ENCODE results near the gene PPIA. TPM values are rescaled to one million over a fixed set of nuclear protein-coding genes. Genes with fewer than 3 reads are reported as not detected.
"Not testable (repeated sequence)": the region's sequence is repeated elsewhere in the genome, so short reads cannot be mapped to it uniquely, and the experiment has no call there.

The PPIA gene
- polyA plus RNA-seq, 1 donor = 1,462 TPM

DNA sequence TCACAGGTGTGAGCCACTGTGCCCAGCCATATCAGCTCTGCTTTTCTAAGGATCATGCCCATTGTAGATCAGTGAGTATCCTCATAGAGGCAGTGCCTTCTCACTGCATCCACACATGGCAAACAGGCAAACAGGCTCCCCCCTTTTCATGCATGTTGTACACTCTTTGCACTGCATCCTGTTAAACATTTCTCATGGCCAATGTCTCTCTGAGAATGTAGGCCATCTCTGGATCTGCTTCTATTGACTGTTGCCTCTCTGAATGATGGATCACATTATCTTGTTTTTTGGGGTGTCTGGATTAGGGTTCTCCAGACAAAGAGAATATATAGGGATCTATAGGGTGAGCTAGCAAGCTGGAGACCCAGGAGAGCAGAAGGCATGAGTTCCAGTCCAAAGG is 13.1 kb upstream of the PPIA start:
- peaks cover 7% of the 10 kb centered on the region for H3K9me3 ChIP-seq (ENCODE audit: control insufficient read depth, low read depth, low read length)
- H3K27me3 ChIP-seq (ENCODE audit: control insufficient read depth, insufficient read depth, low read length) = no peaks in the 10 kb centered on the region
- no peak for DNase-seq
- H3K4me1 ChIP-seq (ENCODE audit: control insufficient read depth, insufficient read depth, low read length) = no peaks in the 10 kb centered on the region
- H3K36me3 ChIP-seq (ENCODE audit: control insufficient read depth, insufficient read depth, low read length) = no peaks in the 10 kb centered on the region
- H3K27ac ChIP-seq (ENCODE audit: low read length) = no peak overlapping the region
- H3K4me3 ChIP-seq (ENCODE audit: low read length) = no peak overlapping the region

DNA sequence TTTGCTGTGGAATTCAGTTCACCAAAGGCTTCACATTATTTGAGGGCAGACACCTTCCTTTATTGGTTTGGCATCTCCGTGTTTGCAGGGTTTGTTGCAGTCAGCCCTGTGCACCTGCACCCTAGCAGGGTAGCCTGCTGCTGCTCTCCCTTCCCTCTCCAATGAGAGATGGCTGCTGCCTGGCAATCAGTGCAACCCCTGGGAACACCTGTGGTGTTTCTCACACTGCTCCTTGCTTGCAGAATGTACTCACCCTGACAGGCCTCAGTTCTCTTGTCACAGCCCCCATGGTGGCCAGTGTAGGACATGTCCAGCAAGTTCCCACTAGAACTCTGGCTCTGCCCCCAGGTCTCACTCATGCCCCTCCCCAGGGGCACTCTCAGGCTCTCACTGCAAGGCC is 12.1 kb upstream of the PPIA start:
- no peaks in the 10 kb centered on the region for H3K36me3 ChIP-seq (ENCODE audit: control insufficient read depth, insufficient read depth, low read length)
- WGBS (ENCODE audit: insufficient coverage, low lambda C conversion rate) = no CpG with 5 or more reads among the region's 1 CpG
- H3K27me3 ChIP-seq (ENCODE audit: control insufficient read depth, insufficient read depth, low read length) = no peaks in the 10 kb centered on the region
- H3K4me1 ChIP-seq (ENCODE audit: control insufficient read depth, insufficient read depth, low read length) = no peaks in the 10 kb centered on the region
- H3K4me3 ChIP-seq (ENCODE audit: low read length) = no peak overlapping the region
- H3K9me3 ChIP-seq (ENCODE audit: control insufficient read depth, low read depth, low read length) = peaks cover 7% of the 10 kb centered on the region
- H3K27ac ChIP-seq (ENCODE audit: low read length) = no peak overlapping the region
- DNase-seq = no peak

- H3K4me3 ChIP-seq (ENCODE audit: low read length); H3K36me3 ChIP-seq (ENCODE audit: control insufficient read depth, insufficient read depth, low read length); DNase-seq; H3K27ac ChIP-seq (ENCODE audit: low read length); H3K4me1 ChIP-seq (ENCODE audit: control insufficient read depth, insufficient read depth, low read length); H3K27me3 ChIP-seq (ENCODE audit: control insufficient read depth, insufficient read depth, low read length); H3K9me3 ChIP-seq (ENCODE audit: control insufficient read depth, low read depth, low read length): not testable (repeated sequence)
- no CpG with 5 or more reads among the region's 3 CpGs for WGBS (ENCODE audit: insufficient coverage, low lambda C conversion rate)
These were observed 11.3 kb upstream of the PPIA start for GRCh38 chr7:44785218-44785617.

DNA sequence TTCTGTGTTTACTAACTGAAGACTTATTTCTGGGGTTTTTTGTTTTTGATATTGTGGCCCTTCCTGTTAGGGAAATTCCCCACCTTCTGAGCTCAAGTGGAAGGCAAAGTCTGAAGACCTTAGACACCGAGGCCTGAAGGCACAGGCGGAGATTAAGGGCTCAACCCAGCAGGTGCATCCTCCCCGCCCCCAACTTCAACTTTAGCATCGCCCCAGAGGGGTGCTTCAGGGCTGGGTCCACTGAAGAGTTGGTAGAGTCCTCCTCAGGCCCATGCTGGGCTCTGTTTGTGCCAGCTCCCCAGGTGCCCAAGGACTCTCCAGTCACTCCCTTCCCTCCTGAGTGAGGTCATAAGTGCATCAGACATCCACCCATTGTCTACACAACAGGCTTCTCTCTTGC is 9.4 kb upstream of the PPIA start:
- WGBS (ENCODE audit: insufficient coverage, low lambda C conversion rate) = no CpG with 5 or more reads among the region's 4 CpGs
- Histone ChIP-seq H3K4me1 (ENCODE audit: control insufficient read depth, insufficient read depth, low read length) (no peaks in the 10 kb centered on the region), H3K27ac (ENCODE audit: low read length) (no peak overlapping the region), H3K36me3 (ENCODE audit: control insufficient read depth, insufficient read depth, low read length) (no peaks in the 10 kb centered on the region), H3K9me3 (ENCODE audit: control insufficient read depth, low read depth, low read length) (peaks cover 7% of the 10 kb centered on the region), H3K4me3 (ENCODE audit: low read length) (no peak overlapping the region), H3K27me3 (ENCODE audit: control insufficient read depth, insufficient read depth, low read length) (no peaks in the 10 kb centered on the region)
- DNase-seq = no peak

DNA sequence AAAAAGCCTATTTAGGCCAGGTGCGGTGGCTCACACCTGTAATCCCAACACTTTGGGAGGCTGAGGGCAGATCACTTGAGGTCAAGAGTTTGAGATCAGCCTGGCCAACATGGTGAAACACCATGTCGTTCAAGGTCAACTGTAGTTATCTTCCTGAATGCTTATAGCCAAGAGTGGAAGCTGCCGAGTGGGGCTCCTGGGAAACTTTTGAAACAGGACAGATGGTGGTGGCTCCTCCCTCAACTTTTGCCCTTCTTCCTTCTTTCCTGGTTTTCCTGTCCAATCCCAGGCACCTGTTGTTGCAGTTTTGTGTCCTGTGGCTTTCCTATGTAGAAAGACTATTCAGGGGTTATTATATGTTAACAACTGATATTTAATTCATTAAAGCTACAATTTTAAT is 8.7 kb upstream of the PPIA start:
- Histone ChIP-seq H3K27ac (ENCODE audit: low read length) (no peak overlapping the region), H3K36me3 (ENCODE audit: control insufficient read depth, insufficient read depth, low read length) (no peaks in the 10 kb centered on the region), H3K9me3 (ENCODE audit: control insufficient read depth, low read depth, low read length) (peaks cover 7% of the 10 kb centered on the region), H3K4me3 (ENCODE audit: low read length) (no peak overlapping the region), H3K27me3 (ENCODE audit: control insufficient read depth, insufficient read depth, low read length) (no peaks in the 10 kb centered on the region), H3K4me1 (ENCODE audit: control insufficient read depth, insufficient read depth, low read length) (no peaks in the 10 kb centered on the region)
- WGBS (ENCODE audit: insufficient coverage, low lambda C conversion rate) = no CpG with 5 or more reads among the region's 3 CpGs
- DNase-seq = no peak

DNA sequence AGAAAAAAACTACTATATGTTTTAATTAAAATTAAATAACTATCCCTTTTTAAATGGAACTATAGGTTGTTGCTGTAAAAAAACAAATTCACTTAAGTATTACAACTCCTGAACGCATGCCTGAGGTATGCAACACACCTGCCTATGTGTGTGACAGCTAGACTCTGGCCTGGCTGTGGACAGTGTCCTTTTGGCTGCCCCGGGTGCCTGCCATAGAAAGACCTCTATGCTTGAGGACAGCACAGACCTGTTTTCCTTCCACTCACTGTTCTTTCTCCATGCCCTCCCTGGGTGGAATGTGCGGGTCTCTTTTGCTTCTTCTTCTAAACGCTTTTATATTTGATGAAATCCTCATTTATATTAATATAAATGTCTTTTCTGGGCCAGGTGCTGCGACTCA is 6.5 kb upstream of the PPIA start:
- Histone ChIP-seq H3K27me3 (ENCODE audit: control insufficient read depth, insufficient read depth, low read length) (no peaks in the 10 kb centered on the region), H3K27ac (ENCODE audit: low read length) (no peak overlapping the region), H3K4me1 (ENCODE audit: control insufficient read depth, insufficient read depth, low read length) (no peaks in the 10 kb centered on the region), H3K36me3 (ENCODE audit: control insufficient read depth, insufficient read depth, low read length) (no peaks in the 10 kb centered on the region), H3K4me3 (ENCODE audit: low read length) (no peak overlapping the region), H3K9me3 (ENCODE audit: control insufficient read depth, low read depth, low read length) (no peaks in the 10 kb centered on the region)
- no peak for DNase-seq
- no CpG with 5 or more reads among the region's 5 CpGs for WGBS (ENCODE audit: insufficient coverage, low lambda C conversion rate)

DNA sequence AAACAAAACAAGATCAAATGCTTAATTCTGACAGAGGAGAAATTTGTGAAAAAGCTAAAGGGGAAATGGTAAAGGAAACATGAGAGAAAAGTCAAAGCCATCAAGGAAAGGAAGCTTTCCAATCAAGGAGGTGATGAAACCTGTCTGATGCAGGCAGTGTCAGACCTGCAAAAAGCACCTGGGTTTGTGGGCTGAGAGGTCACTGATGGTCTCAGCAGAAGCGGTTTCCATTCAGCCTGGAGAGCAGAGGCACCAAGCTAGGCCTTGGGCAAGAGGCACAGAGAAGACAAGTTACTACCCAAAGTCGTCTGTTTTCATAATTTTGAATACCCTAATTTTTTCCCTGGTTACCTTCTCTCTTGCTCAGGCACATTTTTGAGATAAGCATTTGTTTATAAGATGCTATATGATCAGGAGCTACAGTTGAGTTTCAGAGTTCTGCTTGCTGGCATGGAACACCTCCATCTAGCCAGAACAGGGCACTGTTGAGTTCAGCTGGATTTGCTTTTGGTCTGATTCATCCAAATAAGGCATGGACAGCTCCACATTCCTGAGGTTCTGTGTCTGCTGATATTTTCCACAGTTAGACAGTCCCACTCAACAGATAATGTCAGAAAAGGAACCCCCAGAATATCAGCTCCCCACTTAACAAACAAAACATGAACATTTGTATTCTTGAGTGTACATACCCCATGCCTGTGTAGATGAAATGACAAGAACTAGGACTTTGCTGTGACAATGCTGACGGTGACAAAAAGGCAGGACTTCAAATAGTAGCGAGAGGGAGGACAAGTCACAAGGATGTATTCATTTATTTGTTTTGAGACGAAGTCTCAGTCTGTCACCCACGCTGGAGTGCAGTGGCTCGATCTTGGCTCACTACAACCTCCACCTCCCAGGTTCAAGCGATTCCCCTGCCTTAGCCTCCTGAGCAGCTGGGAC is 4.9 kb upstream of the PPIA start:
- Histone ChIP-seq H3K4me3 (ENCODE audit: low read length) (no peak overlapping the region), H3K27ac (ENCODE audit: low read length) (no peak overlapping the region), H3K27me3 (ENCODE audit: control insufficient read depth, insufficient read depth, low read length) (no peaks in the 10 kb centered on the region), H3K9me3 (ENCODE audit: control insufficient read depth, low read depth, low read length) (no peaks in the 10 kb centered on the region), H3K4me1 (ENCODE audit: control insufficient read depth, insufficient read depth, low read length) (no peaks in the 10 kb centered on the region), H3K36me3 (ENCODE audit: control insufficient read depth, insufficient read depth, low read length) (no peaks in the 10 kb centered on the region)
- no peak for DNase-seq
- WGBS (ENCODE audit: insufficient coverage, low lambda C conversion rate) = no CpG with 5 or more reads among the region's 8 CpGs

GRCh38 chr7:44793919-44794318 is 2.6 kb upstream of the PPIA start:
- Histone ChIP-seq H3K4me3 (ENCODE audit: low read length) (no peak overlapping the region), H3K4me1 (ENCODE audit: control insufficient read depth, insufficient read depth, low read length) (peaks cover 3% of the 10 kb centered on the region), H3K27ac (ENCODE audit: low read length) (no peak overlapping the region), H3K36me3 (ENCODE audit: control insufficient read depth, insufficient read depth, low read length) (peaks cover 4% of the 10 kb centered on the region), H3K9me3 (ENCODE audit: control insufficient read depth, low read depth, low read length) (no peaks in the 10 kb centered on the region), H3K27me3 (ENCODE audit: control insufficient read depth, insufficient read depth, low read length) (no peaks in the 10 kb centered on the region)
- no CpG with 5 or more reads among the region's 5 CpGs for WGBS (ENCODE audit: insufficient coverage, low lambda C conversion rate)
- no peak for DNase-seq

DNA sequence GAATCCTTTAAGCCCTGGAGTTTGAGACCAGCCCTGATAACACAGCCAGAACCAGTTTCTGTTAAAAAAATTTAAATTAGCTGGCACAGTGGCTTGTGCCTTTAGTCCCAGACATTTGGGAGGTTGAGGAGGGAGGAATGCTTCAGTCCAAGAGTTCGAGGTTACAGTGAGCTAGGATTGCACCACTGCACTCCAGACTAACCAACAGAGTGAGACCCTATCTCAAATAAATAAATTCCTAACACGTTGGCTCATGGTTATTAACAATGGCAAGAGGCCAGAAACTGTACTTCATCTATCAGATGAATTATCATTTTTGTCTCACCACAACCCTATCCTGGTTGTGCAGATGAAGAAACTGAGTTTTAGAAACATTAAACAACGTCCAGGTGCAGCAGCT is 2.1 kb upstream of the PPIA start:
- Histone ChIP-seq H3K36me3 (ENCODE audit: control insufficient read depth, insufficient read depth, low read length) (peaks cover 8% of the 10 kb centered on the region), H3K9me3 (ENCODE audit: control insufficient read depth, low read depth, low read length) (no peaks in the 10 kb centered on the region), H3K4me3 (ENCODE audit: low read length) (no peak overlapping the region), H3K4me1 (ENCODE audit: control insufficient read depth, insufficient read depth, low read length) (peaks cover 5% of the 10 kb centered on the region), H3K27me3 (ENCODE audit: control insufficient read depth, insufficient read depth, low read length) (no peaks in the 10 kb centered on the region), H3K27ac (ENCODE audit: low read length) (no peak overlapping the region)
- no CpG with 5 or more reads among the region's 3 CpGs for WGBS (ENCODE audit: insufficient coverage, low lambda C conversion rate)
- DNase-seq = no peak

GRCh38 chr7:44796034-44796503 is 412 bp upstream of the PPIA start:
- Histone ChIP-seq H3K9me3 (ENCODE audit: control insufficient read depth, low read depth, low read length) (no peaks in the 10 kb centered on the region), H3K36me3 (ENCODE audit: control insufficient read depth, insufficient read depth, low read length) (peaks cover 22% of the 10 kb centered on the region), H3K27ac (ENCODE audit: low read length) (peak overlapping the region; percentile 21), H3K4me1 (ENCODE audit: control insufficient read depth, insufficient read depth, low read length) (peaks cover 5% of the 10 kb centered on the region), H3K27me3 (ENCODE audit: control insufficient read depth, insufficient read depth, low read length) (no peaks in the 10 kb centered on the region), H3K4me3 (ENCODE audit: low read length) (peak overlapping the region; percentile 53)
- WGBS (ENCODE audit: insufficient coverage, low lambda C conversion rate) = no CpG with 5 or more reads among the region's 59 CpGs
- peak in 1 of 2 donors; percentile 33 for DNase-seq

Data from large intestine (tissue), 3 donors.